ENCODE data around the gene SLC37A3.

SLC37A3 gene

DNA sequence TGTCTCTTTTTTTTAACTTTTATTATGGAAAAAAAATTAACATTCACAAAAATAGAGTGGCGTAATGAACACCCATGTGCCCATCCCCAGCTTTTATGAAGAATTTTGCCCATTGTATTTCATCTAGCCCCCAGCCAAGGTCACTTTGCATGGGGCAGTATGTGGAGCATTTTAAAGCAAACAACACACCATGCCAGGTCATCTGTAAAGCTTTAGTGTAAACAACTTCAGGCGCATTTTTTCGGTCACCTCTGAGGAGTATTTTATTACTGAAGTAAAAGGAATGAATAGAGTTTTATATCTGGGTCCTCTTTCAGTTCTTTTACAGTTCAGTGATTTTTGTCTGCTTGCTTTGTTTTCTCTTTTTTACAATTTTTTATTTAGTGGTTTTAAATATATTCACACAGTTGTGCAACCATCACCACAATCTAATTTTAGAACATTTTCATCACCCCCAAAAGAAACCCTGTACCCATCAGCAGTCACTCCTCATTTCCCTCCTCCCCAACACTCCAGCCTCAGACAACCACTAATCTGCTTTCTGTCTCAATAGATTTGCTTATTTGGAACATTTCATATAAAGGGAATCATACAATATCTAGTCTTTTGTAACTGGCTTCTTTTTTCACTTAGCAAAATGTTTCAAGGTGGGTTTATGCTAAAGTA is 87.9 kb downstream of the SLC37A3 start:
- no peak for DNase-seq

DNA sequence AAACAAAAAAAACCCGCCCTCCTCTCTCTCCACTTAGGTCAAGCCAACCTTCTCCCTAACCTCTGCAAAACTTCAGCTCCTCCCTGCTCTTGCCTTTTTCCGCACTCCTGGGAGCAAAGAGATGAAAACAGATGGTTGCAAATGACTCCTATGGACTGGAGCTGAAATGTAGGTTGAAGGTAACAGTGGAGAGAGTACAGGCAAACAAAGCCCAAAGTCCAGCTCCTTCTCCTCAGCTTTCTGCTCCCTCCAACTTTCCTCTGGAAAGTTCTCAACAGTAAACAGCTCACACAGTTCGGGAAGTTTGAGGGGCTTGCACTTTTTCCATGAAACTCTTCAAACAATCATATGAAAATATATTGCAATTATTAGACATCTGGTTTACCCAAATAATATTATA is 90.3 kb downstream of the SLC37A3 start:
- no peak for DNase-seq

DNA sequence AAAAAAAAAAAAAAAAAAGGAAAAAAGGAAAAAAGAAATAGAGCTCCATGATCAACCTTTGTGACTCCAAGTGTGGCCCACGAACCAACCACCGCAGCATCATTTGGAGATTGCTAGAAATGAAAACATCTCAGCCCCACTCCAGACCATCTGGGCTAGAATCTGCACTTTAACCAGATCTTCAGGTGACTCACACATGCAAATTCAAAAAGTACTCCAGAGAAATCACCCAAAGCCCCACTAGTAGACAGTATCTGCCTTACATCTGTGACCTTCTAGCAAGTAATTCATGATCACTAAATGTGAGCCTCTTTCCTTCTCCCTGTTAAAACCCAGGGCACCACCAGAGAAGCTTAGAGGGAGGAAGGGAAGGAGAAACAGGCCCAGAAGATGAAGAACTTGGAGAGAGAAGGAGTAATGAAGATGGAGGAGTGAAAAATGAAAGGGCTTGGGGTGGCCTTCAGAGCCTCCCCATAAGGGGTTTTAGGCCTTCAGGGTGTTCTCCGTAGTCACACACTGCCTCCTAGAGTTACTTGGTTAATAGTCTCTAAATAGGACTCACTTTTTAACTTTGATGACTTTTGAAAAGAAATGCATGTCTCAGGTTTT is 94.0 kb downstream of the SLC37A3 start:
- peak; percentile 16 for DNase-seq

DNA sequence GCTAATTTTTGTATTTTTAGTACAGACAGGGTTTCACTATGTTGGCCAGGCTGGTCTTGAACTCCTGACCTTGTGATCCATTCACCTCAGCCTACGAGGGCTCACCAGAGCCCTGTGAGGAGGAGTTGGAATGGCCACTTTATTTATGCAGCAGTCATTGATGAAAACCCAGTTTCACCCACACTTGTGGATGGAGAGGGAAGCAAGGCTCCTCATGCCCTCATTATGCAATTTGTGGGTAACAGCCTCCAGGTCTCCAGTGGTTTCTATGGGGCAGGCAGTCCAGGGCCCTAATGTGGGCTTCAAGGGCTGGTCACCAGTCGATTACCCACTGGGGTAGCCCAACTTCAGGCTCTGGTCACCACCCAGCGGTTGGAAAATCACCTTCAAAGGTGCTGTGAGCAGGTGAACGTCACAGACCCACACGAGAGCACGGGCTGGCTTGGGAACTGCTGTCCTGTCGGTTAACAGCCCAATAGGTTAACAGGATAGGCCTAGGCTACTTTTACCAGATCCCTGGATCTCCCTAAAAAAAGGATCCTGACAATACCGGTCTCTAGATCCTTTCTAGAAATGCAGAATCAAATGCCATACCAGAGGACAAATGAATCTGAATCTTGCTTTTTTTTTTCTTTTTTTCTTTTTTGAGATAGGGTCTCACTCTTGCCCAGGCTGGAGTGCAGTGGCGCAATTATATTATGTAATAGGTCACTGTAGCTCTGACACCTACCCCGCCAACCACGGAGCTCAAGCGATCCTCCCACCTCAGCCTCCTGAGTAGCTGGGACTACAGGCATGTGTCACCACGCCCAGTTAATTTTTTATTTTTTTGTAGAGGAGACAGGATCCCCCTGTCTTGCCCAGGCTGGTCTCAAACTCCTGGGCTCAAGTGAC is 97.8 kb downstream of the SLC37A3 start:
- DNase-seq = no peak

DNA sequence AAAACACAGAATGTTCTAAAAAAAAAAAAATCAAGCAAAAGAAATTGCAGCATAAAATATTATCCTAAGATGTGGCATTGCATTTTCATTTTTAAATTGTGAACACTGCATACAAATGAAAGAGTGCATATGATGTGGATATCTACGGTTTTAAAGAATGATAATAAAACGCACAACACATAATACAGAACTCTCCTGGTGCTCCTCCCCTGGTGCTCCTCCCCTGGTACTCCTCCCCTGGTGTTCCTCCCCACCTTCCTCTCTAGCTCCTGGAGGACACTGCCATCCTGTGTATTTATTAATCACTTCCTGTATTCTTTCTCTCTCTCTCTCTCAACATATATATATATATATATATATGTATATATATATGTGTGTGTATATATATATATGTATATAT is 100.1 kb downstream of the SLC37A3 start:
- DNase-seq = no peak

DNA sequence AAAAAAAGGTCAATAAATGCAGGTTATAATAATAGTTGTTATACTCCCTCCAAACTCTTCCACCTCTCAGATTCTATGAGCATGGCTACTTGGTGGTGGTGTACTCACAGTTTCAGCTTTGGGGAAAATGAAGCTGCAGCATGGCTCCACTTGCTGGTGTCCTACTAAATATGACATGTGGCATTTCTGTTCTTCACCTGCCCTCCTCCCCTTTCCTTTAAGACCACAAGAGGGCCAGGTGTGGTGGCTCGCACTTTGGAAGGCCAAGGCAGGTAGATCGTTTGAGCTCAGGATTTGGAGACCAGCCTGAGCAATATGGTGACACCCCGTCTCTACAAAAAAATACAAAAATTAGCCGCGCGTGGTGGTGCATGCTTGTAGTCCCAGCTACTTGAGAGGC is 101.1 kb downstream of the SLC37A3 start:
- DNase-seq = no peak

DNA sequence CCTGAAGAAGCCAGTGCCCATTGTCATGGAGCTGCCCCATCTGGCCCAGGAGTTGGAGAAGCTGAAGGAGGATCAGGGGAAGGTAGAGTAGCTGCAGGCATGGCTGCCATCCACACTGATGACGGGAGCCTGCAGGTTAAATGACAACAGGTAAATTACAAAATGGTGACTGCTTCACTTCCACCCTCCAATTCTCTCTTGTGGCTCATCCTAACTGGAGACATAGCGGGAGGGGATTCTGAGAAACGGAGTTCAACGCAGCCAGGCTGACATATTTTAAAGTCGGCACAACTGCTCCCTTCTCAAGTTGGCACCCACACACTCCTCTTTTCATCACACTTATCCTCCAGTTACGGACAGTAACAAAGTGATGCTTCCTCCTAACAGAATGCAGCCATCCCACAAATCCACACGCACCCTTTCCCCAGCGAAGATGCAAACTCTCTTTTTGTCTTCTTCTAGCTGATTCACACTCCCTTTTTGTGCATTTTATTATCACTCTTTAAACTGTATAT is 103.0 kb downstream of the SLC37A3 start:
- no peak for DNase-seq

DNA sequence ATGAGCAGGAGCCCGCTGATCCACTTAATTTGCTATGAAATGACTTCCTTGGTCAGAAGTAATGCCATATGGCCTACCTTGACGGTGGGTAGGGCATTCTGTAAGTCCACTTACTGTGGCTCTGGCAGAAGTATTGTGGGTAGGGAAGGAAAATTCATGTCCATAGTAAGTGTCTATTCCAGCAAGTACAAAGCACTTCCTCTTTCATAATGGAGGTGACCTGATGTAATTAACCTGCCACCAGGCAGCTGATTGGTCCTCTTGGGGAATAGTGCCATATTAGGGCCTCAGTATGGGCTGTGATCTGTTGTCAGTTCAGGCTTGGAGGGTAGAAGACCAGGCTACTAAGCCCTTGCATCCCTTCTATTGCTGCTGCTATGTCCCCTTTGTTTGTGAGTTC is 103.9 kb downstream of the SLC37A3 start:
- no peak for DNase-seq

DNA sequence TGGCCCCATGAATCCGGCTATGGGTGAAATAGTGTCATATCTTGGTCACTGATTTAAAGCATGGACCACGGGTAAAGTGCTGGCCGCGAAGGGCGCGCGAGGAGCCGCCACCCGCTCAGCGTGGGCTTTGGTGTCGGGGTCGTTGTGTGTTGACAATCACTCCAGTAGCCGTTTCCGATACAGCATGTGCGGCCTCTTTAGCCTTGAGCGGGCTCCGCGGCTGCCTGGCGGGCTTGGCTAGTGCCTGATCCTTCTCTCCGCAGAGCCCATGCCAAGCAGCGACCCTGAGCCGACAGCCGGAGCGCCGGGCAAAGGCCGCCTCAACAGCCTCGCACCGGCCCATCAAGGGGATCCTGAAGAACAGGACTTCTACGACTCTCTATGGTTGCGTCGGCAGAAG is 105.9 kb downstream of the SLC37A3 start:
- no peak for DNase-seq

DNA sequence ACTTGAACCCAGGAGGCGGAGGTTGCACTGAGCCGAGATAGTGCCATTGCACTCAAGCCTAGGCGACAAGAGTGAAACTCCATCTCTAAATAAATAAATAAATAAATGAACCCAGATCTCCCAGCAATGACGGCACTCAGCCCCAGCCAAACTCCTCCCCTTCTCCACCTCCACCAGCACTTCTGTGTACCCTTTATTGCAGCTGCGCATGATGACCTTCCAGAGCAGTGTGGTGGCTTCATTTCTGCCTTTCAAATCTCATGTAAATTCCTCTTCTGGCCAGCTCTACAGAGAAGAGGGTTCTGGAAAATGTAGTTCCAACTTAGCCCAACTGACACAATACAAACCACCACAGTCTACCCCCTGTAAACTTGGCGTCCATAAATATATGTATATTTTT is 108.5 kb downstream of the SLC37A3 start:
- DNase-seq = no peak

DNA sequence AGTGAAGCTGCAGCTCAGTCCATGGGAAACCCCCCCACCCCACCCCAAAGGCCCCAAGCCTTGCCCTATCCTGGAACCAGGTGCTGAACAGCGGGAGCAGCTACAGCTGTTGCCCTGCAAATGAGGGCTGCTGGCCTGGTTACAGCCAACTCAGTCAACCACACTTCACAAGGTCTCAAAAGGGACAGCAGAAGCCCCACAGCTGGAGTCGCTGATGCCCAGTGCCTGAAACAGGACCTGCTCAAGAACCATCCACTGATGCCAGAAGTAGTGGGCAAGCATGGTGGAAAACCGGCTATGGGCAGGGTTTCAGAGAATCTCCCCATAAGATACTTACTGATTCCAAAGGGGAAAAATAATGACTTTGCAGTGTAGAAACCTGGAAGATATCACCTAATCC is 110.3 kb downstream of the SLC37A3 start:
- DNase-seq = no peak

DNA sequence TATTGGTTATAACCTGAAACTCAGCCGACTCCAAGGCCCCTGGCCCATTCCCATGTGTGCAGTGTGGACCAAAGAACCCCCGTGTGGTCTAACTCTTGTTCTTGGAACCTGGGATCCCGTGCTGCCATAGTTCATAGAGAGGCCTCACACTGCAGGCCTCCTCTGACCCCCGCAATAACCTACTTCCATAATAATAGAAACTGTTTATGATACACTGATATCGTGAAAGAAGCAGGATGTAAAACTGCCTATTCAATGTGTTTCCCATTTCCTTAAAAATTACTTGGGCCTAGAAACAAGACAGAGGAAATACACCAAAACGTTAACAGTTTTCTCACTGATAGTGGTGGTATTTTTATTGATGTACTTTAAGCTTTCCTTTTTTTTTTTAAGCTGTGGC is 112.4 kb downstream of the SLC37A3 start:
- DNase-seq = no peak

DNA sequence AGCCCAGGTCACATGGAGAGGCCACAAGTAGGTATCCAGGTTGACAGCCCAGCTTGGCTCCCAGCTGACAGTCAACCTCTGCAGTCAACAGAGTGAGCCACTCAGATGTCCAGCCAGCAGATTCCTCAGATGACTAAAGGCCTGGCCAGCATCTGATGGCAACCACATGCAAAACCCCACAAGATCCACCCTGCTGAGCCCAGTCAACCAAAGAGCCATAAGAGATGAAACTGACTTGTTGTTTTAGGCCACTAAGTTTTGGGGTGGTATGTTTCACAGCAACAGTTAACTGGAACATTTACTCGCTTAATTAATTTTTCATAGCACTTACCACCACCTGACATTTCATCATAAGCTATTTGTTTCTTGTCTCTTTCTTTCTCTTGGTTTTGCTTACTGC is 114.3 kb downstream of the SLC37A3 start:
- no peak for DNase-seq
